ENCODE data around the gene FER. TPM values are rescaled to one million over a fixed set of nuclear protein-coding genes. Genes with fewer than 3 reads are reported as not detected.

FER gene
- total and polyA plus RNA-seq, 2 of the 13 experiments (the other 11 are each of a cell fraction or from before 2014, with no cell fraction given): 7.9 to 29.0 TPM

DNA sequence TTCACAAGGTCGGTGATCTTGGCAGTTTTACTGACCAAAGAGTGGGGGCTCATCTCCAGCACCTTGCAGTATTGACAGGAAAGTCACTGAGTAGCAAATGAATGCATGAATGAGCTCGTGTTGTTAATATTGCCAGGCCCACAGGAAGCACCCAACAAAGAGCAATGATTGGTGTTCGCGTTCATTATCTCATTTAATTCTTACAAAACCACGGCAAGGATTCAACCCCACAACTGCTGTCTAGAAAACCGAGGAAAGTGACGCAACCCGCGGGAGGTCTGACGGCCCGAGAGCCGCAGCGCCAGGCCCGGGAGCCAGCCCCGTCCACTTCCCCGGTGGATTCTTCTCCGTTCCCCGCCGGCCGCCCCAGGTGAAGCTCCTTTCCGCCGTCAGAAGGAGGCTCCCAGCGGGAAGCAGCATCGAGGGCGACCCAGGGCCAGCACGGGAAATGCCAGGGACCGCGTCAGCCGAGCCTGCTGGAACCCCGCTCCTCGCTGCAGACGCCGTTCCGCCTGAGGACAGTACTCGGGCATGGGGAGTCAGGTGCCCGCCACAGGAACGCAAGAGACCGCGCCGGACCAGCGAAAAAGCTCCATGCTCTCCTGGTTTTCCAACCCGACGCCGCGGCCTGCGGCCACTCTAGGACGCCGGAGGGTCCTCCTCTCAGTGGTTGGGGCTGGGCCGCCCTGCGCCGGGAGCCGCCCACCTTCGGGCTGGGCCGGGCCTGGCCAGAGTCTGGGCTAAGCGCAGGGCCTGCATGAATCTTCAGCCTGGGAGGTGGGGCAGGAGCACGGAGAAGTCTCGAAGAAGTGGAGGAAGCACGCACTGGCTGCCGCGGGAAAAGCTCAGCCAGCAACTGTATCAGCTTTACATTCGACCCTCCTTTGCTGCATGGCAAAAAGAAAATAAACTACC, 19.8 kb upstream of the FER start (continued):
- TF ChIP-seq, protein P1, sequence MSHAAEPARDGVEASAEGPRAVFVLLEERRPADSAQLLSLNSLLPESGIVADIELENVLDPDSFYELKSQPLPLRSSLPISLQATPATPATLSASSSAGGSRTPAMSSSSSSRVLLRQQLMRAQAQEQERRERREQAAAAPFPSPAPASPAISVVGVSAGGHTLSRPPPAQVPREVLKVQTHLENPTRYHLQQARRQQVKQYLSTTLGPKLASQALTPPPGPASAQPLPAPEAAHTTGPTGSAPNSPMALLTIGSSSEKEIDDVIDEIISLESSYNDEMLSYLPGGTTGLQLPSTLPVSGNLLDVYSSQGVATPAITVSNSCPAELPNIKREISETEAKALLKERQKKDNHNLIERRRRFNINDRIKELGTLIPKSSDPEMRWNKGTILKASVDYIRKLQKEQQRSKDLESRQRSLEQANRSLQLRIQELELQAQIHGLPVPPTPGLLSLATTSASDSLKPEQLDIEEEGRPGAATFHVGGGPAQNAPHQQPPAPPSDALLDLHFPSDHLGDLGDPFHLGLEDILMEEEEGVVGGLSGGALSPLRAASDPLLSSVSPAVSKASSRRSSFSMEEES (CRISPR knock-in tag; IDR thresholded peaks at IDR 0.05): 0 out of 2 replicates have a peak, but pooled peaks have one; percentile 22
- peak; percentile 89 for TF ChIP-seq KMT2A (CRISPR knock-in tag; IDR thresholded peaks at IDR 0.05)
- no peak for TF ChIP-seq MNT (IDR thresholded peaks at IDR 0.05)
- TF ChIP-seq KLF16 (CRISPR knock-in tag; IDR thresholded peaks at IDR 0.05): peak in 1 of 2 experiments; percentile 96; a peak in 2 of 4 replicates
- TF ChIP-seq ZNF558 (CRISPR knock-in tag; IDR thresholded peaks at IDR 0.05; ENCODE audit: borderline replicate concordance): peak; percentile 83; the same call in 1 of the 2 replicates
- peak; percentile 17; the same call in 1 of the 2 replicates for TF ChIP-seq ETV5 (CRISPR knock-in tag; IDR thresholded peaks at IDR 0.05; ENCODE audit: borderline replicate concordance)
- peak; percentile 87 for TF ChIP-seq HIVEP1 (CRISPR knock-in tag; IDR thresholded peaks at IDR 0.05)
- peak; percentile 66; the same call in 1 of the 2 replicates for TF ChIP-seq KLF9 (CRISPR knock-in tag; IDR thresholded peaks at IDR 0.05; ENCODE audit: low read depth)
- TF ChIP-seq SP5 (CRISPR knock-in tag; IDR thresholded peaks at IDR 0.05; ENCODE audit: borderline replicate concordance, low read depth): no peak
- TF ChIP-seq RBFOX2 (IDR thresholded peaks at IDR 0.05; ENCODE audit: low read depth, low read length): peak; percentile 94
- TF ChIP-seq SOX13 (IDR thresholded peaks at IDR 0.05): no peak
- TF ChIP-seq SOX13 (CRISPR knock-in tag; conservative IDR thresholded peaks at IDR 0.05 in 1 of 2, IDR thresholded peaks at IDR 0.05 in 1 of 2): peak in 1 of 2 experiments; percentile 42; a peak in 1 of 4 replicates
- no peak for TF ChIP-seq RERE (CRISPR knock-in tag; IDR thresholded peaks at IDR 0.05; ENCODE audit: low read depth)
- TF ChIP-seq ZNF614 (CRISPR knock-in tag; IDR thresholded peaks at IDR 0.05; ENCODE audit: borderline replicate concordance): peak; percentile 76; the same call in 1 of the 2 replicates
- peak; percentile 88; the same call in 1 of the 2 replicates for TF ChIP-seq KMT2B (CRISPR knock-in tag; IDR thresholded peaks at IDR 0.05)
- peak; percentile 82 for TF ChIP-seq ZNF563 (CRISPR knock-in tag; IDR thresholded peaks at IDR 0.05)
- 0 out of 2 replicates have a peak, but pooled peaks have one; percentile 57 for TF ChIP-seq ADNP (CRISPR knock-in tag; IDR thresholded peaks at IDR 0.05)
- no peak for TF ChIP-seq ZNF207 (IDR thresholded peaks at IDR 0.05; ENCODE audit: borderline replicate concordance)
- no peak for TF ChIP-seq NR2C2 (CRISPR knock-in tag; IDR thresholded peaks at IDR 0.05; ENCODE audit: borderline replicate concordance)
- no peak for TF ChIP-seq ZNF75D (CRISPR knock-in tag; IDR thresholded peaks at IDR 0.05; ENCODE audit: borderline replicate concordance)
- peak; percentile 93 for TF ChIP-seq RBM39 (IDR thresholded peaks at IDR 0.05; ENCODE audit: low read depth, low read length, poor library complexity, severe bottlenecking)

Data from HepG2 (cell line).